HG03521 (cell line): ENCODE data around the gene SLC9A6.
"Not testable (repeated sequence)": the region's sequence is repeated elsewhere in the genome, so short reads cannot be mapped to it uniquely, and the experiment has no call there.

Source experiments
- ATAC-seq: cut with Tn5 transposase; IDR thresholded peaks from one replicate; pipeline ENCODE4 v1.9.1; 2021; ENCODE audit warnings: mild to moderate bottlenecking, moderate library complexity; ENCODE audit not compliant: unreplicated experiment

The SLC9A6 gene

GRCh38 chrX:136028383-136028984, 43.2 kb downstream of the SLC9A6 start:
- peak; percentile 56 for ATAC-seq

GRCh38 chrX:136029766-136030165, 44.5 kb downstream of the SLC9A6 start:
- ATAC-seq = no peak

GRCh38 chrX:136030303-136031191, 45.3 kb downstream of the SLC9A6 start:
- no peak for ATAC-seq

GRCh38 chrX:136031626-136032025, 46.4 kb downstream of the SLC9A6 start:
- ATAC-seq = no peak

GRCh38 chrX:136032370-136032769, 47.1 kb downstream of the SLC9A6 start:
- no peak for ATAC-seq

GRCh38 chrX:136034668-136035067, 49.4 kb downstream of the SLC9A6 start:
- no peak for ATAC-seq

GRCh38 chrX:136035663-136036062, 50.4 kb downstream of the SLC9A6 start:
- no peak for ATAC-seq

GRCh38 chrX:136039485-136039884, 54.2 kb downstream of the SLC9A6 start:
- ATAC-seq = no peak

- ATAC-seq = no peak
Measured at GRCh38 chrX:136039968-136040367, 54.7 kb downstream of the SLC9A6 start.

GRCh38 chrX:136041254-136041812, 56.1 kb downstream of the SLC9A6 start:
- no peak for ATAC-seq

GRCh38 chrX:136045008-136045407, 59.8 kb downstream of the SLC9A6 start:
- ATAC-seq = no peak

GRCh38 chrX:136046295-136047015, 61.2 kb downstream of the SLC9A6 start:
- no peak for ATAC-seq

GRCh38 chrX:136047016-136047642, 61.9 kb downstream of the SLC9A6 start:
- ATAC-seq = no peak

- no peak for ATAC-seq
Measured at GRCh38 chrX:136047969-136048368, 62.7 kb downstream of the SLC9A6 start.

- ATAC-seq = no peak
Measured at GRCh38 chrX:136048446-136048845, 63.2 kb downstream of the SLC9A6 start.

- ATAC-seq = no peak
Measured at GRCh38 chrX:136049608-136050007, 64.4 kb downstream of the SLC9A6 start.

GRCh38 chrX:136050875-136051274, 65.6 kb downstream of the SLC9A6 start:
- not testable (repeated sequence) for ATAC-seq

- no peak for ATAC-seq
Measured at GRCh38 chrX:136051611-136052010, 66.4 kb downstream of the SLC9A6 start.

GRCh38 chrX:136055651-136056221, 70.5 kb downstream of the SLC9A6 start:
- no peak for ATAC-seq

- ATAC-seq = no peak
Measured at GRCh38 chrX:136057567-136057966, 72.3 kb downstream of the SLC9A6 start.

GRCh38 chrX:136059350-136059749, 74.1 kb downstream of the SLC9A6 start:
- no peak for ATAC-seq
